ENCODE data around the gene MOB1B.

Gene MOB1B

DNA sequence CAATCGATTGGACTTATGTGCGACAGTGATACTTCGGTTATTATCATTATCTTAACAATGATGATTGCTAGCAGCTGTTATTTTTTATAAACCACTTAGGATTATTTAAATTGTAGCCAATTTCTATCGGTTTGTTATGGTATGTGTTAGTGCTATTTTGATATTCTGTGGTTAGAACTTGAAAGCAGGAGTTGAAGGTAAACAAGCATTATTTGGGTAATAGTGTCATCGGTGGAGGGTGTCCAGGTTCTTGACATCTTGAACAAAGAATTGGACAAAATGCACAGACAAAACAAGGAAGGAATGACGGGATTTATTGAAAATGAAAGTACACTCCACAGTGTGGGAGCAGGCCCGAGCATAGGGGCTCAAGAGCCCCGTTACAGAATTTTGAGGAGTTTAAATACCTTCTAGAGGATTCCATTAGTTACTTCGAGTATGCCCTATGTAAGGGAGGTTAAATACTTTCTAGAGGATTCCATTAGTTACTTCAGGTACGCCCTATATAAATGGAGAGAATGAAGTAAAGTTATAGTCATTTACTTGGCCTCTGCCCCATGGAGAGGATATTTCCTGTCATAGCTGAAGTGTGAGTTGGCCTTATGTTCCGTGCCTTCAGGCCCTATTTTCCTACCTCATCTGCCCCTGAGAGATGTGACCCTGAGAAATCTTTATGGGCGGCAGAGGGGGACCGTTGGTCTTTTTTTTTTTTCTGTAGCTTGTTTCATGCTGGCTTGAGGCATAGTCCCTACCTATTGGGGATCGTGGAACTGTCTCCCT lies 13.1 kb downstream of the MOB1B start:
- DNase-seq, result no peak

DNA sequence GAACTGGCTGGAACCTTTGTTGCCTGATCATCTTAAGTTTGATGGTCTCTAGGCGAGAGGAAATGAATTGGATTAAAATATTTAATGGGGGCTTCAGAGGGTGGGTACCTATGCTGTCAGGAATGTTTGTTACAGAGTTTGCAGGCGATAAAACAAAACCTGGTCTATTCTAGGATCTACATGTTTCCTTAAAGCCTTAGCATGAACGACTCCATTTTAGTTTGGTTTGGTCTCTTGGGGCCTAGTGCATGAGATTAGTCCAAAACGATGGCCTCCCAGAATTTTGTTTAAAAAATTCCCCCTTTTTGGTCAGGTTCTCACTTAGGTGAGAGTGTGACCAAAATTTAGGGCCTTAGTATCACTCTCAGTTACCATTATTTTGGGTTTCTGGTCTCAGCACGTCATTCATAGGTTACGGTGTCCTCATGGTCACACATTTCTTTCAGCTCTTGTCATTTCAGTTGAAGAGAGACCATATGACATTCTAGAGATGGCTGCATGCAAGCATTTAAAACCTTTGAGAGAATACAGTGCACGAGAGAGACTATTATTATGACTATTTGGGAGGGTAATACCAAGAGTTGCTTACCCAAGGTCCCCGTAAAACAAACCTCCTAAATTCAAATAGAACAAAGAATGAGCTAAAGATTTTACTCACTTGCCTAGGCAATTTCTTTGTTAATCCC lies 13.8 kb downstream of the MOB1B start:
- no peak for DNase-seq

DNA sequence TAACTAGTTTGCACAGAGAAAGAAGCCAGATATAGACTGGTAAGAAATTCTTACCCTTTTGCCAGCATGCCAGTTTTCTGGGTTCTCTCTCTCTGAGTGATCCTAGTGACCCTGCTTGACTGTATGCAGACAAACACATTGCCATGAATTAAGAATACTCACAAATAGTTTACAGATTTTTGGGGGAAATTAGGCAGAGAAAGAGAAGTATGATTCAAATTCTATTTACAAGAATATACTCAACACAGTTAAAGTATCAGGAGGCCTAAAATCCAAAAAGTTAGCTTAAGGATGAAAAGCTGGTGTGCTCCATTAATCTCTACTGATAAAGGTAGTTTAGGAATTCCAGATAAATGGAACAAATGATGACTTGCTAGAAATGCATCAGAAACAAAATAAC lies 18.4 kb downstream of the MOB1B start:
- DNase-seq, result no peak

DNA sequence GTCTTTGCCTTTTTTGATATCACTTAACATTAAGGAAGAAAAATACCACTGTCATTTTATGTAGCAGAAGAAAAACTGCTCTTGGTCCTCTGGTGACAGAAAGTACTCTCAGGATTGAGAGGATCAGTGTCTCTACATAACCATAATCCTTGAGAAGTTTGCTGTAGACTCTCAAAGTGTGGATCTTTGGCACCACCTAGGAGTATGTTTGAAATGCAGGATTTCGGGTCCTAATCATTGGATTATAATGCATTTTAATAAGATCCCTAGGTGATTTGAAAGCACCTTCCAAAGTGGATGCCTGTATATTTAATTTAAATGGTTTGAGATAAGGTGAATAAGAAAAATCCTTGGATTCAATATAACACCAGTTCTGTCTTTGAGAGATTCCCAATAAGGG lies 23.2 kb downstream of the MOB1B start:
- DNase-seq, result no peak

DNA sequence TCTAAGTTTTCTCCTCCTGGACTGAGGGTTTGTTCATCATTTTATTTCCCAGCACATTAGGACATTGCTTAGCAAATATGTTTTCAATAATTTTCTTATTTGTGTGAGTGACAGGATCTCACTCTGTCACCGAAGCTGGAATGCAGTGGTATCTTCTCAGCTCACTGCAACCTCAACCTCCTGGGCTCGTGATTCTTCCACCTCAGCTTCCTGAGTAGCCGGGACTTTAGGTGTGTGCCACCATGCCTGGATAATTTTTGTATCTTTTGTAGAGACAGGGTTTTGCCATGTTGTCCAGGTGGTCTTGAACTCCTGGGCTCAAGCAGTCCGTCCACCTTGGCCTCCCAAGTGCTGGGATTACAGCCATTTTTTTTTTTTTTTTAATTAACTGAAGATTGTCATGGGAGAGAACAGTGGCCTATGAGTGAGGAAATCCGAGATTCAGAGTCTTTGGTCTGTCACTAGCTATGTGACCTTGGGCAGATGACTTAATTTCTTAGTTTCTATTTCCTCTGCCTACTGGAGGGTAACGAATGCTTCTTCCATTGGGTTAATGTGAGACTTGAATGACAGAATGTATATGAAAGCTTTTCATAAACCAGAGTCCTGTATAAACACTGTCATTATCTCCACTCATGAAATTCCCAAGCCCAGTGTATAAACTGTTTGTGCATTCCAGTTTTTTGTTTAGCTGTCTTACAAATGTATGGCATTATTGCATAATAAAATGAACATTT lies 23.9 kb downstream of the MOB1B start:
- no peak for DNase-seq

DNA sequence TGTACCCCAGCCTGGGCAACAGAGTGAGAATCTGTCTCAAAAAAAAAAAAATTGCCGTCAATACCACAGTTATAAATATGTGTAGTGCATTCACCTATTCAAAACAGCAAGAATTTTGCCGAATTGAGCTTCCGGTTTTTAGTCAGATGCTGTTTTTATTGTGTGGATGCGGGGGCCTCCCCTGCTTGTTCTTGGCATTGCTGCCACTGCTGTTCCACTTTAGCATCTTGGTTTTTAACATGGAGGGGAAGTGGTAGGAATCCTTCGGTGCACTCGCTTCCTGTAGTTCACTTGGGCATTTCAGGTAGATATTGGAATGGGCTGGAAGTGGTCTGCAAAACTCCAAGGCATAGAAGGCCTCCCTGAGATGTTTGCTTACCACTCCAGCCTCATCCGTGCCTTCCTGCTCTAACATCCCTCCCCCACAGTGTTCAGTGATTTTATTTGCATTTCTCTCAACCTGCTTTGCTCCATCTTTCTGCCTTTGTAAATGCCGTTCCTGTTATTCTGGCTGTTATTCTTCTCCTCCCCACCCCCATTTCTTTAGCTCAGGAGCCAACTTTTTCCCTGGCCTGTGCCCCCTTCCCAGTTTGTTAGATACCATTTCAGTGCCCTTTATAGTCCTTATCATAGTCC lies 25.5 kb downstream of the MOB1B start:
- DNase-seq, result no peak

DNA sequence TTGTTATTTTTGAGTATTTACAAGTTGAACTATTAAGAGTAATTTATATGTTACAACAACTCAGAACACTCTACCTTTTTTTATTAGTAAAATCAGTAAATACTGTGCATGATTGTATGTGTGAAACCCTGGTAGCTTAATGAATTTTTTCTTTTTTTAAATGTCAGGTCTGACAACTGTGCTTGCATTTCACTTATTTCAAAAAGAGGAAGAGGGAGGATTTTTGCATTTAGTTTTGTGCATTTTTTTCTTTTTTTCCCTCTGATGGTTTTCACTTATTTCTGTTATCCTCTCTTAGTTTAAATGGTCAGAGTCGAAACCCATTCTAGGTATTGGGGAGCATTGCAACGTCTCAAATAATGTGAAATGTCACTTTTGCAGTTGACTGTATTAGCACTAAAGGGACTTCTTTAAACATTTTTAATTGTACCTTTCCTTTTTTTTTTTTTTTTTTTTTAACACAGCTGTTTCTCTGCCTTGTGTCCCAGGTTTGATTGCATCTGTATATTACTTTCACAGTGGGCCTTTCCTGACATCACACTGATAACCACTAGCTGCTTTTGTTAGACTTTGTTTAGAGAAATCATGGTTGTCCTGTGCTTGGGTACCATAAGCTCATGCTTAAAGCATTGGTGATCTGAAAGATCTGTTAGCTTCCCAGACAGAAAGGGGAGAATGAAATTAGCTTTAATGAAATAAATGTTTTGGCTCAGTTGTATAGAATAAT lies 28.5 kb downstream of the MOB1B start:
- DNase-seq, result no peak

DNA sequence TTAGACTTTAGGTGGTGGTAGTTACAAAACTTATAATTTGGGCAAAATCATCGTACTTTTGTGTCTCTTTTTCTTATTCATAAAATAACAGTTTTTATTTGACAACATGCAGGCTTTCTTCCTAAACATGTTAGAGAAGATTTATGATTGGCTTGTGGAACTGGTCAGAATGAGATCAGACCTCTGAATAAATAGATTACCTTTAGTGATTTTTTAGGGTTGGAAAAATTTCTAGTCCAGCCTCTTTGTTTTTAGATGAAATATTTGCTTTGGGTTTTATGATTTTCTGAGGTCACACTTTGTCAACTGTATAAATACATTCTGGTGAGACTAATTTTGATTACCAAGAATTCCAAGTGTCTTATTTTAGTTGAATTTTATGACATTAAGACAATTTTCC lies 29.2 kb downstream of the MOB1B start:
- DNase-seq, result no peak

DNA sequence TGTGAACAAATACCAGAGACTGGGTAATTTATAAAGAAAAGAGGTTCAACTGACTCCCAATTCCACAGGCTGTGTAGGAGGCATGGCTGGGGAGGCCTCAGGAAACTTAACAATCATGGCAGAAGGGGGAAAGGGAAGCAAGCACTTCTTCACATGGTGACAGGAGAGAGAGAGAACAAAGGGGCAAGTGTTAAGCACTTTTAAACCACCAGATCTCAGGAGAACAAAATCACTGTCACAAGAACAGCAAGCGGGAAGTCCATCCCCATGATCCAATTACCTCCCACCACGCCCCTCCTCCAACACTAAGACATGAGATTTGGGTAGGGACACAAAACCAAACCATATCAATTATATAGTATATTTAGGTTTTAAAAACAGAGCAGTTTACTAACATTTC lies 30.8 kb downstream of the MOB1B start:
- DNase-seq, result no peak

DNA sequence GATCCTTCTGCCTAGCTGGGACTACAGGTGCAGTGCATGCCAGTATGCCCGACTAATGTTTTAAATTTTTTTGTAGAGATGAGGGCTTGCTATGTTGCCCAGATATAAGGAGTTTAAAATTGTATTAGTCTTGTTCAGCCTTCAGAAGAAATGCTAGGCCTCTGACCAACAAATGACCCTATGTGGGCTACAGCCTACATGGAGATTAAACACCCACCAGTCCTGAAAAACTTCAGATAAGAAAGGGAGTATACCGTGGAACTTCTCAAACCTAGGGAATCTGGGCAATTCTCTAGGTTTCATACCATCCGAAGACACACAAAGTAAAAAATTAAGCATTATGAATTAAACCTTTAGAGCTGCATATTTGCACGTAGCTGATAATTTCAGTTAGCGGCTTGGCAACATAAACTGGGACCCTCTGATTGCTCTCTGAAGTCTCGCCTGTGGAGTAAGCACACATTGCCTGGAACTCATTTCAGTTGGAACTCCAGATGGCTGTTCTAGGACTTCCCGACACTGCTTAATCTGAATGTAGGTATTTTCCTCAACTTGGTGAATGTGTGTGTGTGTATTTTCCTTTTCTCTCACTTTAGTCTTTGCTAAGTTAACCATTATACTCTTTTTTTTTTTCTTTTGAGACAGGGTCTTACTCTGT lies 33.0 kb downstream of the MOB1B start:
- no peak for DNase-seq

DNA sequence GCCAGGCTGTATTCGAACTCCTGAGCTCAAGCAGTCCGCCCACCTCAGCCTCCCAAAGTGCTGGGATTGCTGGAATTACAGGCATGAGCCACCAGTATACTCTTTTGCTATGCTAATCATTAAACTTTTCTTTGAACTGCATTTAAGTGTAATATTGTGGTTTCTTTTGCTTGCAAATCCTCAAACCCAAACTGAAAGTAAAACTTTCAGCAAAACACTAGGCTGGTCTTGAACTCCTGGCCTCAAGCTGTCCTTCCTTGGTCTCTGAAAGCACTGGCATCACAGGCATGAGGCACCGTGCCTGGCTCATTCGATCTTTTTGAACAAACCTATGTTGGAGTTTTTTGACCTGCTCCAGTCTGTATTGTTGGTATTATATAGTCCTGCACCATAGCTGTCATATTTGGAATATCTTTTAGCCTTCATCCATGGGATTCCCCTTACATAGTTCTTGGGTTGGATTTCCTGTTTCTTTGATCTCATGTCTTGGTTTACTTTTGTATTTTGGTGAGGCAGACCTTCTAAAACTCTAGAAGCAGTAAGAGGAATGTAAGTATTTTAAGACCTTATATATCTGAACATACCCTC lies 34.1 kb downstream of the MOB1B start:
- DNase-seq, result no peak

DNA sequence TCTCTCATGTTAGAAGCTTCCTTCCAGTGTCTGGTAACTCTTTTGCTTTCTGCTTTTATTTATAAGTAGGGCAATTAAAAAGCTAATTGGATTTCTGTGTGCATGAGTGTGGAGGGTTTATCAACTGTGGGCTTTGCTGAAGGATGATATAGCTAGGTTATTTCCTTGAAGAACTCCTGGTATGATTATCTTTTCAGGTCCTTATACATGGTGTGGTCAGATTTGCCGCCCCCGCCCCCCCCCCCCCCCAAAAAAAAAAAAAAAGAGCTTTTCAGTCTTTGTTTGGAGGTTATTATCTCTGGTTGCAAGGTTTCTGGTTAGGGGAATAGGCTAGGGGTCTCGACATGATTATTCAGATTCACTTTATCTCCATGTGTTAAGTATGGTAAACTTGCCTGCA lies 35.9 kb downstream of the MOB1B start:
- no peak for DNase-seq

DNA sequence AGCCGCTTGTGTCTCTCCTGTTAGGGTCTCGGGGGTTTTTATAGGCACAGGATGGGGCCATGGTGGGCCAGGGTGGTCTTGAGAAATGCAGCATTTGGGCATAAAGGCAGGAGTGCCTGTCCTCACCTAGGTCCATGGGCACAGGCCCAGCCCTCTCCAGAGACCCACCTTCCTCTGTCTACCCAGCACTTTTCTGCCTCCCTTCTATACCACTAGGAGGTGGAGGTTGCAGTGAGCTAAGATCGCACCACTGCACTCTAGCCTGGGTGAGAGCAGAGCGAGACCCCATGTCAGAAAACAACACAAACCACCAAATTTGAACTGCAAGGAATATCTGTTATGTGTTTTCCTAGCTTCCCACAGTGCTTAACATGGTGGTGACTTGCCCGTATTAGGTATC lies 38.0 kb downstream of the MOB1B start:
- no peak for DNase-seq

DNA sequence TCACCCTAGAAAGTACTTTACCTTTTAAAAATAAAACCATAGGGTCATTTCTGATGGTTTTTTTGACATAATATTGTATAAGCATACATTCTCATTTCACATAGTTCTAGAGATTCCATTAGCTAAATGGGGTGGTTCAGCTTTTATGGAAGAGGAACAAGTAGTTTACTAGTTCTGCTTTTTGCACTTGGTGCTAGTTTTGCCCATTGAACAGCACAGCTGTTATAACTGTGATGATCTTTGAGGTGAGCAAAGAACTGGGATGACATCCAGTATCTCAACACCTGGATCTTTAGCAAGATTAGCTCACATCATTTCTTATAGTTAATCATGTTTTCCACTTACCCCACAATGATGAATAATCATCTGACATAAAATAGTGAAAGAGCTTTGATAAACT lies 40.9 kb downstream of the MOB1B start:
- no peak for DNase-seq

DNA sequence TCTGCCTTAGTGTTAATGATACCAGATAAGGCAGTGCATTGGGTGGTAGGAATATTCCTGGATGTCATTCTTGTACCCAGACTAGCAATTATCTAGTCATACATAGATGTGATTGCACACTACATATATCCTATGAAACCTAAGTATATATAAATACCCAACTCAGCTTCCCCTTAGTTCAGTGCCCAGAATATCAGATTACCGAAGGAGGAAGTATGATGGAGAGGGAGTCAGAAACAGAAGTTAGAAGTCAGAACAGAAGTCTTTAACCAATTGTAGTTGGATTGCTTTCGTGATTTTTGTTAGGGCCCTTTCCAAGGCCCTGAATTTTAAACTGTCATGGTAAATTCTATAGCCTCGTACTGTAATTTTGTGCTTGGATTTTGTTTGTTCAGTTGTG lies 42.9 kb downstream of the MOB1B start:
- DNase-seq, result no peak

DNA sequence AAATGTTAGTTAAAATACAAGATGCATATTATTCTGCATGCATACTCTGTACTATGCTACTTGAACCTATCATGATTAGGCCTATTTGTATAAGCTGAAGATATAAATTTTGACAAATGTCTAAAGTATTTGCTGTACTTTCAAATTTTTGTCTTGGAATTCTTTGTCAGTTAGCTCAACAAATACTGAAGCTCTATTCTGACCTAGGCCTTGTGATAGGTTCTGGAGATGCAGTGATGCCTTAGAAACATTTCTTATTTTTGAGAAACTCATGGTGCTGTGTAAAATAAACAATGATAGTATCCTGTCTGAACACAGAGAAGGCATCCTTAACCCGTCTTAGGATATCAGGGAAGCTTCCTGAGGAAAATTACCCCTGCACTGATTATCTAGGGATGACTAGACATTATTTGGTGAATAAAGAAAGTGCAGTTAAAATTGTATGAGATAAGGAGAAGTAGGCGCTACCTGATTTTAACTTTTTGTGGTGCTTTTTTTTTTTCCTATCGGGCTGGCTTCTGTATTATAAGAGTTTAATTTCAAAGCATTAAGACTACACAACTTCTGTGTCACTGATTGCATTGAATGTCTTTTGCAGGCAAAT lies 43.4 kb downstream of the MOB1B start:
- no peak for DNase-seq

DNA sequence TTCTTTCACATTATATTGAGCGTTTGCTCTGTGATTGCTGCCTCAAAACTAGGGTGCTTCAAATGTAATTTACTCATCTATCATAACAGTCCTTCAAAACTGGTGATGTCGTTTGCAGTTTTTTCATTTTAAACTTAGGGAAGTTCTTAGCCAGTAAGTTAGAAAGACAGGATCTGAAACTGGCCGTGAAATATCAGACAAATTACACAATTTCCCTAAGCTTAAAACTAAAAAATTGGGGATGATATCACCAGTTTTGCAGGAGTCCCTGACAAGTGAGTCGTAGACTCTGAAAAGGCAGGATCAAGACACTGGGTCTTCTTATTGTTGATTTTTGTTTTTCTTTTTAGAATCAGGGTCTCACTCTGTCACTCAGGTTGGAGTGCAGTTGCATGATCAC lies 44.8 kb downstream of the MOB1B start:
- no peak for DNase-seq

DNA sequence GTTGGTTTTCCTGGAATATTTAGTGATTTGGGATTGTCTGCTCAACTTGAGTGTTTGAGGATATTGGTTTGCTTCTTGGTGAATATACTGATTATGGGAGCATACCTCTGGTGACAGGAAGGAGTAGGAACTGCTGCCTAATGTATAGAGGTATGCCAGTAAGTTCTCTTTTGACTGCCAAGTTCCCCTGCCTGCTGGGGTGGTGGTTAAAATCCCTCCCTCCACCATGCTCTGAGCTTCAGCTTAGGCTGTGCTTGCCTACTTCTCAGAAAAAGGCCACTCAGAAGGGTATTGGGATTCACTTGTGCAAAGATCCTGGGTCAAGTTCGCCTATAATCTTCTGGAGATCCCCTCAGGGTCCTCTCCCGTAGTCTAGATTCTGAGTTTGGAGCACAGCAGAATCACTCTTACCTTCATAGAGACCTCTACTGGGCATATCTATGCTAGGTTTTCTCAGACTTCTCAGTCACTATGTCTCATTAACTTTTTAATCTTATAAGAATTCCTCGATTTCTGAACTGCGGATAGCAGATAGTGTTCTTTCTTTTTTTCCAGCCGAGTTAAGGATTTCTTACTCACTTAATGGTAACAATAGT lies 46.6 kb downstream of the MOB1B start:
- no peak for DNase-seq

DNA sequence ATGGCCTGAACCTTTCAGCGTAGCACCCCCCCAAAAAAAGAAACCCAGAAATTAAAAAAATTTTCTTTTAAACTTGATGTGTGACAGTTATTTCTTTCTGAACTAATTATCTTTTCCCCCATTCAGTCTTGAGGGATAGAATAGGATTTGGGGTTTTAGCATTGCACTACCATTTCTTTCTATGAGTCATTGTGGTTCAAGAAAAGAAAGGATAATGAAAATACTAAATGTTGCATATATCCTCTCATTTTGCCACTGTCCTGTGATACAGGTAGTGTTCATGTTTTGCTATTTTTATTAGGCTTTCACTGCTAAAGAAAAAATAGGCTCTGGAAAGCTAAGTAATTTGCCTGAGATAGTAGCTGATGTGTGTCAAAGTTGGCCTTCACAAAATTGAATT lies 51.9 kb downstream of the MOB1B start:
- no peak for DNase-seq

DNA sequence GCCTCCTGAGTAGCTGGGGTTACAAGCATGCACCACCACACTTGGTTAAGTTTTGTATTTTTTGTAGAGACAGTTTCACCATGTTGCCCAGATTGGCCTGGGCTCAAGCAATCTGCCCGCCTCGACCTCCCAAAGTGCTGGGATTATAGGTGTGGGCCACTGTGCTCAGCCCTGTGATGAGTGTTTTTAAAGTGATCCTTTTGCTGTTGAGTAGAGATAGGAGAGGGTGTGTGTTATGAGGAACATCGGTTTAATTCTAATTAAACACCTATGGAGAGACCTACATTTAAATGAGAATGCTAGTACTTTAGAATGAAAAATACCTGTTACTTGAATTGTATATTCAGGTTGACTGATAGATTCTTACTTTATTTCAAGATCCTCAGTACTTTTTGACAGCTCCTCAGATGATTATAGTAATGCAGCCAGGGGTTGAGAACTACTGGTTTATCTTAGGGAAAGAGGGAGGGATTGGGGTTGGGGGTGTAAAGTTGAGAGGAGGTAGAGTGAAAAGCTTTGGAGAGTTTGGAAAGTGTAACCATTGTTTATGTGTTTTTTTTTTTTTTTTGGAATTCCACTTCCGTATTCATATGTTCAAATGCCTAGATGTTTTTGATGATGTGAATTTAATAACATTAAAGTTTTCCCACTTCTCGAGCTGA lies 54.5 kb downstream of the MOB1B start:
- no peak for DNase-seq

DNA sequence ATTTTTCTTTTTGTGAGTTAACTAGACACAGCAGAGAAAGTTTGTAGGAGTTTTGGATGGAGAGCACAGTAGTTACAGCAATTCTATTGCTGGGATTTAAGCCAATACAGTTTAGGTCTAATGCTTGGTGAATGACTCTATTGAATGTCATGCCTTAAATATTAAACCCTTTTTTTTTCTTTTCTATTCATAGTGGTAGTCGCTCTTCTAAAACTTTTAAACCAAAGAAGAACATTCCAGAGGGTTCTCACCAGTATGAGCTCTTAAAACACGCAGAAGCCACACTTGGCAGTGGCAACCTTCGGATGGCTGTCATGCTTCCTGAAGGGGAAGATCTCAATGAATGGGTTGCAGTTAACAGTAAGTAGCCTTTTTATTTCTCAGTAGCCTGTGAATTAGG lies 56.5 kb downstream of the MOB1B start:
- no peak for DNase-seq

Measured in NCI-H510A (cell line).